Inferior parietal cortex (tissue), 1 donor: ENCODE results near the gene SPTA1.
"Not testable (repeated sequence)": the region's sequence is repeated elsewhere in the genome, so short reads cannot be mapped to it uniquely, and the experiment has no call there.

ENCODE experiments used
- DNase-seq: peaks from one replicate; pipeline ENCODE4 v3.0.0-alpha.2; 2016; ENCODE audit errors: extremely low spot score

SPTA1 gene

GRCh38 chr1:158686111-158687009, at the start of gene SPTA1:
TSS of gene SPTA1 (minus strand) at chr1:158686715. CDS start at chr1:158686517, 198 bp downstream.
- DNase-seq: peak; percentile 20

GRCh38 chr1:158735848-158736247, 49.3 kb upstream of the SPTA1 start:
- DNase-seq: no peak

GRCh38 chr1:158732524-158732923, 46.0 kb upstream of the SPTA1 start:
- no peak for DNase-seq

- DNase-seq: no peak
Measured at GRCh38 chr1:158731707-158732106, 45.2 kb upstream of the SPTA1 start.

- no peak for DNase-seq
Measured at GRCh38 chr1:158730453-158730852, 43.9 kb upstream of the SPTA1 start.

GRCh38 chr1:158728510-158729225, 42.2 kb upstream of the SPTA1 start:
- DNase-seq: no peak

GRCh38 chr1:158724442-158724841, 37.9 kb upstream of the SPTA1 start:
- no peak for DNase-seq

- no peak for DNase-seq
Measured at GRCh38 chr1:158720620-158721019, 34.1 kb upstream of the SPTA1 start, which contains the start of gene OR6K3. TSS of gene OR6K3 (minus strand) at chr1:158720720. CDS start at chr1:158718115, 2,605 bp downstream.

- DNase-seq: no peak
Measured at GRCh38 chr1:158719664-158720063, 33.1 kb upstream of the SPTA1 start.

- DNase-seq: no peak
Measured at GRCh38 chr1:158717344-158717743, 30.8 kb upstream of the SPTA1 start.

GRCh38 chr1:158716335-158716734, 29.8 kb upstream of the SPTA1 start:
- no peak for DNase-seq

GRCh38 chr1:158714754-158715153, 28.2 kb upstream of the SPTA1 start:
- DNase-seq: no peak

GRCh38 chr1:158711098-158711497, 24.6 kb upstream of the SPTA1 start:
- DNase-seq: no peak

GRCh38 chr1:158706096-158706495, 19.6 kb upstream of the SPTA1 start:
- DNase-seq: no peak

GRCh38 chr1:158700552-158700951, 14.0 kb upstream of the SPTA1 start, which contains the start of gene OR6K2:
TSS of gene OR6K2 (minus strand) at chr1:158700652. CDS start at chr1:158700652, 0 bp downstream.
- no peak for DNase-seq

GRCh38 chr1:158694596-158694995, 8.1 kb upstream of the SPTA1 start:
- DNase-seq: no peak

GRCh38 chr1:158692356-158692755, 5.8 kb upstream of the SPTA1 start:
- no peak for DNase-seq

- DNase-seq: no peak
Measured at GRCh38 chr1:158691907-158692306, 5.4 kb upstream of the SPTA1 start.

GRCh38 chr1:158691149-158691548, 4.6 kb upstream of the SPTA1 start:
- DNase-seq: not testable (repeated sequence)

- DNase-seq: no peak
Measured at GRCh38 chr1:158689875-158690274, 3.4 kb upstream of the SPTA1 start.

- no peak for DNase-seq
Measured at GRCh38 chr1:158689110-158689509, 2.6 kb upstream of the SPTA1 start.

GRCh38 chr1:158688343-158688742, 1.8 kb upstream of the SPTA1 start:
- DNase-seq: not testable (repeated sequence)

GRCh38 chr1:158687037-158687436, 522 bp upstream of the SPTA1 start:
- no peak for DNase-seq
